ENCODE results near the gene C15orf62.

The C15orf62 gene

DNA sequence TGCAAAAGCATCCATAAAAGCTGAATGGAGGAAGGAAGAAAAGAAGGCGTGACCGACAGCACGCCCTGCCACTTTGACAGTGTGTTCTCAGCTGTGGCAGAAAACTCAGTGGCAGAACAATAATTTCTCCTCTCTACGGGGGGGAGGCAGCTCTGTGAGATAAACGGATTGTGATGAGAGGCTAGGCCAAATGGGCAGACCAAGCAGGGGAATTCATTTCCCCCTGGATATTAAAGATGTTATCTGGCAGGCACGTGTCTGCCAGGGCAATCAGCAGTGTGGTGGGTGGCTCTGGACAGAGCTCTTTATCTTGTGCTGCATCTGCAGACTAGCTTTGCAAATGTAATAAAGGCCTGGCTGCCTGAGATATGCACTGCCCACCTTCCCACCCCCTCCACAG is 12.8 kb upstream of the C15orf62 start:
- no peak for DNase-seq

DNA sequence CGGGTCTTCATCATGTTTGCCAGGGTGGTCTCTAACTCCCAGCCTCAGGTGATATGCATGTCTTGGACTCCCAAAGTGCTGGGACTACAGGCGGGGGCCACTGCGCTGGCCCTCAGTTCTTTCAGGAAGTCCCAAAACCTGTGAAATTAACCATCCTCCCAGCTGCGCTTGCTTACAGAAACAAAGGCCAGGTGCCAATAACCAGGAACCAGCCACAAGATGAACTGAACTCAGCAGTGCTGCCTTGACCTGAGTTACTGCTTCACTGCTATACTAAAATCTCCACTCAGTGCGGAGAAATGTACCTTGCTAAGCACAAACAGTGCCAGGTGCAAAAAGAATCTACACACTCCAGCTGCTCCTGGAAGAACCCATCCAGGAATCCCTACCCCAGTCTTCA is 9.8 kb upstream of the C15orf62 start:
- DNase-seq, result no peak

DNA sequence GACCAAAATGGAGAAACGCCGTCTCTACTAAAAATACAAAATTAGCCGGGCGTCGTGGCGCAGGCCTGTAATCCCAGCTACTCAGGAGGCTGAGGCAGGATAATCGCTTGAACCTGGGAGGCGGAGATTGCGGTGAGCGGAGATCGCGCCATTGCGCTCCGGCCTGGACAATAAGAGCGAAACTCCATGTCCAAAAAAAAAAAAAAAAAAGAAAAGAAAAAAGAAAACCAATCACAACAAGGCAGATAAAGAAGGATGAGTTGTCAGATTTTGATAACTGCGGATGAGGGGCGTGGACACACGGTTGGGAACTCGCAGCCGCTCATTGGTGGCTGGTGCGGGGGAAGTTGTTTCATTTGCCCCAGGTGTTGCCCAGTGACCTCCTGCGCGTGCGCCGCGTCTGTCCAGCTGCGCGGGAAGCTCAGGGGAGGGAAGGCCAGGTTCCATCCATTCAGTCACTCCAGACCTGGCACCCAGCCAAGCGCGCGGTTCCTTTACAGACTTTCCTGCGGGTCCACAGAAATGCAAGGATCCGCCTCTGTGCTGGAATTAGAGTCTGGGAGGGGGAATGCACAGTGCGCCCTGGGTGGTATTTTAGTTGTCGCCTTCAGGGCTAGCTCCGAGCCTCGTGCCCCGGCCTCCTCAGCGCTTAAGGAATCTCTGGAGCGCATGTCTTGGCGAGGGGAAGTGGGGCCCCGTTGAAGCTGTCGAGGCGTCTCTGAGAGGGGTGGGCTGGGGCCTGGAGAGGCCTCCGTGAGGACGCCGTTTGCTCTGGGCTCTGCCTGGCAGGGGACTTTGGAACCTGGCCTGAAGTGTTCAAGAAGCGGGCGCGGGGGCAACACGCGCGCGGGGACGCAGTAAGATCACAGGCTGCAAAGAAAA is 6.6 kb upstream of the C15orf62 start:
- DNase-seq, result peak; percentile 12

DNA sequence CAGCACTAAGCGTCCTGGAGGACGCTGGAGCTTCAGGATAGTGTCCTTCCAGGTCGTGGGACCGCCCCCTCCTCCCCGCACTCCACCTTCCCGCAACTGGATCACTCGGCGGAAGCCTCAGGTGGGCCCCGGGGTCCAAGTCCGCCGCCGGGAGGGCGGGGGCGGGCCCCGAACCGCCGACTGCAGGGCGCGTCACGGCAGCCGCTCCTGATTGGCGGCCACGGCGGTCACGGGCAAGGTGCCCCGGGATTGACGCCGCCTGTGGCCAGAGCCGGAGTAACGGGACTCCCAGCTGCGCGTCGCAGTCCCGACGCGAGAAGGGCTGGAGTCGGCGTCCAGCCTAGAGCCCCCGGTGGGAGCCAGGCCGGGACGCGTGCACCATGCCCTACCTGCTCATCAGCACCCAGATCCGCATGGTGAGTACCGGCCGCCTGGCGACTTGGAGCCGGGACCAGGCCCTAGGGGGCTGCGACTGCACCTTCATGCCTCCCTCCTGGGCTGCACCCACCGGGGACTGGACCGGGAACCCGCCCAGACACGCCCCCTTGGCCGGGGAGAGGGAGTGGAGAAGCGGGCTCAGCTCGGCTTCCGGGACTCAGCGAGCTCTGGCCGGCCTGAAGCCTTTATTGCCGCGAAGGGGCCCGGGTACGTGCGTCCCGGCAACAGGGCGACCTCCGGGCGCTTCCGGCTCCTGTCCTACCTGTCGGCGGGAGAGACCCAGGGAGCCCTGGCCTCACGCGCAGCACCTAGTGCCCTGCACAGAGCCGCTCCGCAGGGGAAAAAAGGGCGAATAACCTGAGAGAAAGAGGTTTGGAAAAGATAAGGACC is 5.8 kb upstream of the C15orf62 start, which contains the start of gene GCHFR:
Gene GCHFR, plus strand, starts transcription at position 268 of the 828 bp plus-strand sequence. Its CDS starts 113 bp downstream, at position 381.
- no peak for DNase-seq

DNA sequence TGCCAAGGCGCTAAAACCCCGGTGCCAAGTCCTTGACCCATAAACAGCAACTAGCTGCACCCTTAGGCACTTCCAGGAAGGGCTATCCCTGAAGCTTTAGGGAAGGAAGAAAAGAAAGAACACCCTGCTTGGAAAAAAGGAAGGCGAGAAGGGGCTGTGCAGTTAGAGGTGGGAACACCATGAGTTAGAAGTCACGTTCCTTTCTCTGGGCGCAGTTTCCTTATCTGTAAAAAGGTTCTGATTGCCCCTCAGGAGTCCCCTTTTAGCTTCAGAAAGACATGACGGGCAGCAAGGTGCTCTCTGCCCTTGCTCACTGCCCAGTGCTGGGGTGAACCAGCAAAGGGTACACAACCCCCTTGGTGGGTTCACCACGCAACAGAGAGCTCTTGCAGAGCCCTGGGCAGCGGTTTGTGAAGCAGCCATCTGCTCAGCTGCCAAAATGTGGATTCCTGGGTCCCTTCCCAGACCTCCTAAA is 5.1 kb upstream of the C15orf62 start:
- no peak for DNase-seq

DNA sequence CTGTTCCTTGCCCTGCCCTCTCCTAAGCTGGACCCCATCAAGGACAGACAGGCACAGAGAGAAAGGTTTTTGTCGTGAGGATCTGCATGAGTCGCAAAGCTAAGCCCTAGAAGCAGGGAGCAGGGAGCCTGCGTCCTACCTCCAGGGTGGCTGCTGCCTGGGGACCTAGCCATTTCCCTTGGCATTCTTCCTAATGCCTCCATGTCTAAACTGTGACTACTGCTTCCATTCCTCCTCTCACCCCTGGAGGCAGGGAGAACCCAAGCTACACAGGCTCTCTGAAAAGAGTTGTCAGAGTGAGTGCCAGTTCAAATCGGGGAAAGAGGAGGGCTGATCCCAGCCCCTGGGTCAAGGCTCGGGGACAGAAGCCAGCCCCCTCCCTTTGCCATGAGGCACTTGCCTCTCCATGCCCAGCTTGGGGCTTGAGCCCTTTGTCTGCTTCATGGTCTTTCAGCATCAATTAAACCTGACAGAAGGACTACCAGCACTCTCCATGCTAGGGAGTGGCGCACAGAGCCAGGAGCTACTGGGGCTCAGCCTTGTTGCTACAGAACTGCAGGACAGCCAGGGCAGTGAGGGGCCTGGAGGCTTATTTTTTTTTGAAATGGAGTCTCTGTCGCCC is 3.5 kb upstream of the C15orf62 start:
- no peak for DNase-seq

DNA sequence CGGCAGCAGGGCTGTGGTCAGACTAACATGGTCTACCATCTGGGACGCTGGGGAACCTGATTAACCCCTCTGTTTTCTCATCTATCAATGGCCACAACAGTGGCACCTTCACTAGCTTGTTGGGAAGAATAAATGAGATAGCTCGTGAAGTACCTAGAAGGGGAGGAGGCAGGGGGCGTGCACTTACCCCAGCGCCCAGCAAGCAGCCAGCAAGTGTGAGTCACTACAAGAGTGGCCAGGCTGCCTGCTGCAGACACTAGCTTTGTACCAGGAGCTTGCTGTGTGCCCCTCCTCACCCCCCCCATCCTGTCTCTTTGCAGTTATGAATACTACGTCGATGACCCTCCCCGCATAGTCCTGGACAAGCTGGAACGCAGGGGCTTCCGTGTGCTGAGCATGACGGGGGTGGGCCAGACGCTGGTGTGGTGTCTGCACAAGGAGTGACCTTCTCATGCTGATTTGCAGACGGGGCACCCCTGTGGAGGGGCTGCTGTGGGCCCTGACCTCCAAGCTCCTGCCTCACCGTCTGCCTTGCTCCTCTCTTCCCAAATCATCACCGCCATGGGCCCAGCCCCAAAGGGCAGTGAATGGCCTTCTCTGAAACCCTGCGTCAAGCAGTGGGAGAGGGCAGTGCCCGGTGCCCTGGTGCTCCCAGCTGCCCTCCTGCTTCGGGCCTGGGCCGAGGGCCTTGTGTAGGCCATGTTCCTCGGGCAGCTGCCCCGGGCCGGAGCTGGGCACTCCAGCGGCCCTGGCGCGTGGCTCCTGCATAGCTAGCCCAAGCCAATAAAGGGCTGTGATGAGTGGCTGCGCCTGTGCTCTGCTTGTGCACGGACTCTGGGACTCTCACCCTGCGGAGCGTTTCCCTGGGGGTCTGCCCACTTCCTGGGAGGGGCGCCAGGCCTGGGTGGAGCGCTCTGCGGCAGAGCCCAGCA is 2.6 kb upstream of the C15orf62 start:
- DNase-seq, result no peak

DNA sequence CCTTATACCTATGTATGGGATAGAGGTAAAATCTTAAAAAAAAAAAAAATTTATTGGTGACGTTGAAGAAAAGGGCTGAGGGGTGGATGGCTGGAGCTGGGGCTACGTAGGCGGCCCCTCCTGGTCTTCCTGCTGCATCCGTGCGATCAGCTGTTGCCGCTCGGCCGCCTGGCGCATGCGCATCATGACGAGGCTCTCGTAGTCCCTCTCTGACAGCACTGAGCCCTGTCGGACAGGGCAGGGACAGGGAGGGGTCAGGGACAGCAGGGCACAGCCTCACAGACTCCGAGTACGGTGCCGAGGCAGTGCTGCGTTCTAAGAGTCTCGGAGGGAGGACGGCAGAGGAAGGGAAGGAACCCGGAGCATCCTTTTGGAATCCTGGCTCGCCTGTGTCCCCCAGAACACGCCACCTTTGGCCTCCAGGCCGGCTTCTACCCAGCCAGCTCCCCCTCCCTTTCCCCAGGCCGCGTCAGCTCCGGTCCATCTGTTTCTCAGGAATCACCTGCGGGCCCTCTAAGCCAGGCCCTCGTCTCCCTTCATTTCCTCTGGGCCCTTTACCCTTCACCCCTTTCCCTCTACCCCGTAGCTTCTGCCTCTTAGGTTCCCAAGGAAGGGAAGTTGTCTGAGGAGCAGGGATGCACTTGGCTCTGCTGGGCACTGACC is 1.8 kb upstream of the C15orf62 start:
- DNase-seq, result no peak

DNA sequence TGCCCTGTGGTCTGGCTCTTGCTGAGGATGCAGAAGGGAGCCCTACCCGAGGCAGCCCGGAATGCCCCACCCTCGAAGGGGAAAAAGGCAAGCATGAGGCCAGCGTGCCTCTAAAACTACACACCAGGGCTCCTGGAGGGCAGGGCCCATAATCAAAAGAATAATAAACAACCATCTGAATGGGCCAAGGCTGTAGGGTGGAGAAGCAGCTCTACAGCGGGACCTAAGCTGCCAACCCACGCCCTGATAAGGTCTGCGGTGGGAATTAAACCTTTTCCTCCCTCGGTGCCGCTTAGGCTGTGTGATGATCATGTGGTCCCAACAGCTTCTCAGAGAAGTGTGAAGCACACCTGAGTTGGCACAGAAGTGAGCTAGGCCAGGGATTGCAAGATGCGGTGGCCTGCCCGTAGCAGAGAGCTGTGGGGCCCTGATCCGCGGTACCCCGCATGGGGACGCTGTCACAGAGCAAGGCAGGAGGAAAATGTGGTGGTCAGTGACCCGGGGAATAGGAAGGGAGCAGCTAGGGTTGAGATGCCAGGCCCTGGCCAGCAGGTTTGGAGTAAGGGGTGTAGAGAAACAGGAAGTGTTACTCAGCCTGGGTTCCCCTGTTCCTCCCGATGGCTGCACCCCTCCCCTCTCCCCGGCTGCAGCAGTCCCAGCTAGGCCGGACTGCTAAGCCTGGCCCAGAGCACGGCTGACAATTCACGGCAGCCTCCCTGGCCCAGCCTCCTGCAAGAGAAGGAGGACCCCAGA is 1.1 kb upstream of the C15orf62 start:
- DNase-seq, result no peak

DNA sequence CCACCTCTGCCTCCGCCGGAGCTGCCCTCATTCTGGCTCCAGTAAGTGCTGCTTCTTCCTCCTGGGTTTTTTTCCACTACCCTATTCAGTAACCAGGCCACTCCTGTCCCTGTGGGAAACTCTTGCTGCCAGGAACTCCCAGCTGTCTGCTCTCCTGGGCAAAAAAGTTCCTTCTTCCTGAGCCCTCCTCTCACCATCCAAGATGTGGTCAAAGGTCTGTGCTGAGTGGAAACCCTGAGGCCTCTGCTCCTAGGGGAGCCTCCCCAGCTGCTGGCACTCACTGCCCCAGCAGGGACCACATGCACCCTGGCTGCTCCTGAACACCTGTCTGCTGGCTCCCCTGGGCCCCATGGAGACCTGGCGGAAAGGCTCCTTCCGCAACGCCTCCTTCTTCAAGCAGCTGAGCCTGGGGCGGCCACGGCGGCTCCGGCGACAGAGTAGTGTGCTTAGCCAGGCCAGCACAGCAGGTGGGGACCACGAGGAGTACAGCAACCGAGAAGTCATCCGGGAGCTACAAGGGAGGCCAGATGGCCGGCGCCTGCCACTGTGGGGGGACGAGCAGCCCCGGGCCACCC is 454 bp downstream of the C15orf62 start:
- DNase-seq, result no peak

DNA sequence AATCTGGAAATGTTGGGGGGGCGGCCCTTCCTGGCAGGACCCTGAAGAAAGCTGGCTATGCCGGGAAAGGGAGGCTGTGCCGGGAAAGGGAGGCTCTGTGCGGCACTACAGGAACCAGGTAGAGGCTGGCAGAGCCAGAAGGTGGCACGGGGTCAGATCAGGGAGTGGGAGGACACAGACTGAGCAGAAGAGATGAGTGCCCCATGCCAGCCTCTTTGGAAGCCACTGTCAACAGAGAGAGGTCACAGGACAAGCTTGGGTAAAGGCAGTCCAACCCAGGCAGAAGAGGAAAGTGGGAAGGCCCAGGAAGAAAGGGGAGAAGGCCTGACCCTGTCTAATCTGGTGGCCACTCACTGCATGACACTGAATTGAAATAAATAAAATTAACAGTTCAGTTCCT is 1.5 kb downstream of the C15orf62 start:
- DNase-seq, result no peak

DNA sequence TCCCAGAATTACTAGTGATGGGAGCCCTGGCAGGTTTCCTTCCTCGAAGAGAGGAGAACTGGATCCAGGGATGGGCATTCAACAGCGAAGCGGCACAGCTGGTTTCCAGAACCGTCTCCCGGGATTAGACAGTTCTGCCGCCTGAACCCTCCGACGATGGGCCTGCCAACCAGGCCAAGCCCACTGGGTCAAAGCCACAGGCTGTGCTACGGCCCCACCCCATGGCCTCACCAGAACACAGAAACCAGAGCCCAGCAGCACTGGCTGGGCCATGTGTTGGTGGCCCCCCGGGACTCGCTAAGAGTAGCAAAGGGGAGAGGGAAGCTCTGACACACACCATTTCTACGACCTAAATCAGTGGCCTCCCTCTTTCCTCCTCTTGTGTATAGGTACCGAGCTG is 2.2 kb downstream of the C15orf62 start:
- DNase-seq, result no peak

DNA sequence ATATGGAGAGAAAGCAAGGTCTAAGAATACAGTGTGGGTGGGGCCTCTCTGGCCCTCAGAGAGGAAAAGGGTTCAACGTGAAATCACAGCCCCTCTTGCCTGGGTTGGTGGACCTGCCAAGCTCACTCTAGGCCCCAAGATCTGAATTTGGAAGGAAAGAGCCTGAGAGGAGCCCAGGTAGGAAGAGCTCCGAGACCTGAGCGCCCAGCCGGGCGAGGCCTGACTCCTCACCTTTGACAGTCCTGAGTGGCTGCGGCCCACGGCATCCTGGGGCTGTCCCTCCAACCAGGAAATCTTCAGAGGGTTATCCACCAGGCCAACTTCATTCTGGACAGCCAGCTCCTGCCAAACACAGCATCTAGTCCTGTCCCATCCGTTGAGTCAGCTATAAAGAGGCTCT is 3.7 kb downstream of the C15orf62 start:
- no peak for DNase-seq

DNA sequence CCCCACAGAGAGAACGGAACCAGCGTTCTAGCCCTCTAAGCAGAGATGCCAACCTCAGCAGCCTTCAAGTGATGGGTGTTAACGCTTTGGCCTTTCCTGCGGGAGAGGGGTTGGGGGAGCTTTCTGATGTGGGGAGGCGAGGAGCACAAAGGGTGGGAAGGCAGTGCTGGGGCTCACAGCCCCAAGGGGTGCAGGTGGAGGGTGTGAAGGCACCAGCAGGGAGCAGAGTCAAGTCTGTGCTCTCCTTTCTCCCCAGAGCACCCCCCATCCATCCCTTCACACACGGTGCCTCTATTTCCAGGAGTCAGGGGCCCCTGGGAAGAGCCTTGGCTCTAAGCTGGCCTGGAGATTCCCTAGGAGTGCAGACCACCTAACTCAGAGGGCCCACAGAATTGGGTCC is 4.1 kb downstream of the C15orf62 start:
- no peak for DNase-seq

DNA sequence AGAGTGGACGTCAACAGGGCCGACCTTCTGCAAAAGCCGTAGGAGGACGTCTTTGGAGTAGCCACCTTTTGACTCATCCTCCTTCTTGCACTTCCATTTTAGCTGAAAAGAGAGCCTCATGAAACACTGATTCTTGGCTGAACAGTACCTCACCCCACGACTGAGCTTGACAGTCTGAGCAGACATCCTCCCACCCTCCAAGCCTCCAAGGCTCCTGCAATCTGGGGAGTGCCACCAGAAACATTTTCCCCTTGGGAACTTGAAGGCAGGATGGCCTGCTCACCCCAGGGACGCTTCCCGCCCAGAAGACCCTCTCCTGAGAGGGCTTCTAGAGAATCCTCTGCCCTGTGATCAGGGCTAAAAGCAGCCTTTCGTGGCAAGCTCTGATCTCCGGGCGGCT is 5.2 kb downstream of the C15orf62 start:
- no peak for DNase-seq

DNA sequence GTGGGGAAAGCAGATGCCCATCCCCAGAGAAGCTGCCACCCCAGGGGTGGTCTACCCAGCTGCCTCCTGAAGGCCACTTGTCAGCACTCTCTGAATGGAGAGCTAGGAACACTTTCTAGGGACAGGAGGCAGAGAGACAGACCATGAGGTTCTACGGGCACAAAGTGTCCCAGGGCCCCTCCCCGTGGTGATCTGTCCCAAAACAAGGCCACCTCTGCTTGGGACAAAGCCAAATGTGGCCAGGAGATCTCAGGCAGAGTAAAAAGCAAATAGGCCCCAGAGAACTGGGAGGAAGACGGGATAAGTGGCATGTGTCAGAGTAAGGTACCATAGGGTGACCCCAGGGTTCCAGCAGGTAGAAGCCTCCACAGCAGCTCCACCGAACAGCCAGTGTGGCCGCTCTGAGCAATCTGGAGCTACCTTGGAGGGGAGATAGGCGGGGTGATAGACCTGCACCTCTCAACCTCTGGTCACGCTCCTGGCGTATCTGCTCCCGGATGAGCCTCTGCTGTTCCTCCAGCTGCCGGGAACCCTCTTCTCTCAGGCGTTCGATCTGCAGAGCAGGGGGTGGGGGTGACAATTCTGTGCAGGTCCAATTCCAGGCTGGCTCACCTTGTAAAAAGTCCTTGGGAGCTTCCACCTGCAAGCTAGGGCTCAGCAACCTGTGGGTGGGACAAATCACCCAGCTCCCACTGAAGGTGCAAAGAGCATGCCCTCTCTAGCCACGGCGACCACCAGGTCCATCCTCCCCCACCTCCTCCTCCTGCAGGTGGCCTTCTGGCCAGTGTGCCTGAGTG is 6.2 kb downstream of the C15orf62 start:
- DNase-seq, result no peak

DNA sequence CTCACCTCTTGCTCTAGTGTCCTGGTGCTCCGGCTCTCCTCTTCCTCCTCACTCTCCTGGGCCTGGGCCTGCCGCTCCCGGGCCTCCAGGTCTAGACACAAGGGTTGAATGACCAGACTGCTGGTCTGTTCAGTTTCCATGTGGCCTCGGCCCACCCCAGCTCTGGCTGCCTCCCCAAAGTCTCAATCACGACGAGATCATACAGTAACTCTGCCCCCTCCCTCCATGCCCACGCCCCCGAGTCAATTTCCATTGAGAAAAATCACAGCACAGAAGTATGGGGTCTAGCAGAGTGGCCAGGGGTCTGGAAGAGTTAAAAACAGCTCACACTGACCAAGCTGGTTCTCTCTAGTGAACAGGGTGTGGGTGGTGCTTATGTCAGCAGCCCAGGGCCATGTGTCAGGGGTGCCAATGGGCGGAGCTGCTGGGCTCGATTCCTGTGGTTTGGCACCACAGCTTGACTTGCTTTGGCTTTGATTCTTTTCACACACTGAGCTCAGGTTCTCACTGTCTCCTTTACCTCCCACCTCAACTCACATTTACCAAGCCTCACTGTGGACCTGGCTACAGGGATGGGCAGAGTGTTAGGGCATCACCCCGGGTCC is 6.9 kb downstream of the C15orf62 start:
- no peak for DNase-seq

DNA sequence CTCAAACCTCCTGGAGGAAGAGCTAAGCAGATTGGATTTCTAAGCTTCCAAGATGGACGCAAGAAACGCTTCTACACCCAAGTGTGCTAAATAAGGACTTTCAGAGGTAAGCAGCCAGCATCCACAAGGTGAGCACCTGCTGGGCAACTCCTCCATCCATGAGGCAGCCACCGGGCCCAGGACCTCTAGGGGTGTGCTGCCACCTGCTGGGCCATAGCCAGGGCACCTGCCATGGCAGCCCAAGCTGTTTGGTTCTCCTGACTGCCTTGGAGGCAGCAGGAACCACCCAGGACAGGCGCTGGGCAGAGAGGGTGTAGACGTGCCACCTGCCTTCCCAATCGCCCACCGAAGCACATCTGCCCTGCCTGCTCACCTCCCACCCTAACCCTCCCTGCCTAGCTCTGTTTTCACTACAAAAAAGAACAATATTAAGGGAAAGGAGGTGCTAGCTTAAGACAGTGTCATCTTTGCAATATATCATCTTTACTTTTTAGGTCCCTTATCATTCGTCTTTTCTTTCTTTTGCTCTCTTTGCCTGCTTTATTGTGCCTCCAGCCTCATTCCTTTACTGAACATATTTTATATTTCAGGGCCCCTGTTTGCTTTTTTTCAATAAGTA is 12.9 kb downstream of the C15orf62 start:
- peak; percentile 70 for DNase-seq

DNA sequence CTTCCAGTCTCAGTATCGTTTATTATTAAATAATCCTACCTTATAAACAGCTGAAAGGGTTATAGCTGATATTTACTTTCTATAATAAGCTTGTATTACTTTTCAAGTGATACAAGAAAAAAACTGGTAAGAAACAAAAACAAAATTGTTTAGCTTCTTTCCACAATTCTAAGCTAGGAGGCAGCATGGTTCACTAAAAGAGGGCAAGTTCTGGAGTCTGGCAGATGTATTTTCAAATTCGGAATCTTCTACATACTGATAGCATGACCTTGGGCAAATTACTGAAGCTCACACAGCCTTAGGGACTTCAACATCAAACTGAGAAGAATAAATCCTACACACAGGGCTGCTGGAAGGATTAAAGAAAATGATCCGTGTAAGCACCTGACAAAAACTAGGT is 15.4 kb downstream of the C15orf62 start:
- no peak for DNase-seq
